ENCODE data around the gene ADGRV1. TPM values are rescaled to one million over a fixed set of nuclear protein-coding genes. Genes with fewer than 3 reads are reported as not detected.
"Not testable (repeated sequence)": the region's sequence is repeated elsewhere in the genome, so short reads cannot be mapped to it uniquely, and the experiment has no call there.

The ADGRV1 gene
- total RNA-seq, 1 experiment from 2014 or later = 0.45 TPM

DNA sequence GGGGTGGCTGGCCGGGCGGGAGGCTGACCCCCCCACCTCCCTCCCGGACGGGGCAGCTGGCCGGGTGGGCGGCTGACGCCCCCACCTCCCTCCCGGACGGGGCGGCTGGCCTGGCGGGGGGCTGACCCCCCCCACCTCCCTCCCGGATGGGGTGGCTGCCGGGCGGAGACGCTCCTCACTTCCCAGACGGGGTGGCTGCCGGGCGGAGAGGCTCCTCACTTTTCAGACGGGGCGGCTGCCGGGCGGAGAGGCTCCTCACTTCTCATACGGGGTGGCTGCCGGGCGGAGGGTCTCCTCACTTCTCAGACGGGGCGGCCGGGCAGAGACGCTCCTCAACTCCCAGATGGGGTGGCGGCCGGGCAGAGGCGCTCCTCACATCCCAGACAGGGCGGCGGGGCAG, 37.2 kb downstream of the ADGRV1 start:
- not testable (repeated sequence) for DNase-seq (ENCODE audit: low read depth)

DNA sequence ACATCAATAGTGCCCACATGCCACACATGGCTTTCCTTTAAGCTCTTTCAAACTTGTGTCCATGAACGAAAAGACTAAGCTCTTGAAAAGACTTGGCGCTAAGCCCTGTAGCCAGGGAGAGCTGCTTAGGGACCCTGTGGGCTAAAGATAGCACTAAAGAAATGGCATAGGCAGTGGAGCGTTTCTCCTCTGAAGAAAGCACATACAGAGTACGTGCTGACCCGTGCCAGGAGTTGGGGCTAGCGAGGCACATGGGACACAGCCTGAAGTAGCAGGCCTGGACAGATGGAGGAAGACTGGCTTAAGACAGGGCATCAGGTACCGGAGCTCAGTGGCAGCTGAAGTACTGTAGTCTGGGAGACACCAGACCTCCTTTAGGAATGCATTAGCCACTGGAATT, 39.7 kb downstream of the ADGRV1 start:
- no peak for DNase-seq (ENCODE audit: low read depth)

DNA sequence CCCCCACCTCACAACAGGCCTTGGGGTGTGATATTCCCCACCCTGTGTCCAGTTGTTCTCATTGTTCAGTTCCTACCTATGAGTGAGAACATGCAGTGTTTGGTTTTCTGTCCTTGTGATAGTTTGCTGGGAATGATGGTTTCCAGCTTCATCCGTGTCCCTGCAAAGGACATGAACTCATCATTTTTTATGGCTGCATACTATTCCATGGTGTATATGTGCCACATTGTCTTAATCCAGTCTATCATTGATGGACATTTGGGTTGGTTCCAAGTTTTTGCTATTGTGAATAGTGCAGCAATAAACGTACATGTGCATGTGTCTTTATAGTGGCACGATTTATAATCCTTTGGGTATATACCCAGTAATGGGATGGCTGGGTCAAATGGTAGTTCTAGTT, 41.7 kb downstream of the ADGRV1 start:
- DNase-seq (ENCODE audit: low read depth) = not testable (repeated sequence)

DNA sequence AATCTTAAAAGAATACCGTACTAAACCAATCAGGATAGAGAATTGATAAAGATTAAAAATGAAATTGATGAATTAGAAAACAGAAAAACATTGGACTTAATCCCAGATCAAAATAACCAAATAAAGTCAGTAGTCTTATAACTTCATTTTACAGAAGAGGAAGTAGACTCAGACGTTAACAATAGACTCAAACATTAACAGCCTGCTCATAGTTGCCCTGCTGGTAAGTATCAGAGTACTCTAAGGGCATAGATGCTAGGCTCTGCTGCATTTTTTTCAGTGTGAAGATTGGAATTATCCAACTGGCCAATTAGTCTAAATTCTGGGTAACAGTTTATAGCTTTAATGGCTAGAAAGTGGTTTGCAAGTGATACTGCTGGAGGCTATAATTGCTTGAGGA, 42.9 kb downstream of the ADGRV1 start:
- no peak for DNase-seq (ENCODE audit: low read depth)

DNA sequence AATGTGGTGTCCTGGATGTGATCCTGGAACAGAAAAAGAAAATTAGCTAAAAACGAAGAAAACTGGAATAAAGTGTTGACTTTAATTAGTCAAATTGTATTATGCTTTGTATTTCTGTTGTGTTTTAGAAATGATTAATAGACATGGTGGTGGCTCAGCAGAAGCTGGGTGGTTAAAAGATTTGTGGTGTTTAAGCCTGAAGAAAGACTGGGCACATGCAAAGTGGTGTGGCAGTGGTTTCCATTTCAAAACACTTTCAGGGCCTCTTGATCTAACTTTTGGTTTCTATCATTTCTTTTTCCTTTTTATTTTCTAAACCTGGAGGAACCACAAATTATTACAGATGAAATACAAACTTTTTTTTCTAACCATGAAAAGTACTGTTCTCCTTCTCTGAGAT, 44.1 kb downstream of the ADGRV1 start:
- no peak for DNase-seq (ENCODE audit: low read depth)

DNA sequence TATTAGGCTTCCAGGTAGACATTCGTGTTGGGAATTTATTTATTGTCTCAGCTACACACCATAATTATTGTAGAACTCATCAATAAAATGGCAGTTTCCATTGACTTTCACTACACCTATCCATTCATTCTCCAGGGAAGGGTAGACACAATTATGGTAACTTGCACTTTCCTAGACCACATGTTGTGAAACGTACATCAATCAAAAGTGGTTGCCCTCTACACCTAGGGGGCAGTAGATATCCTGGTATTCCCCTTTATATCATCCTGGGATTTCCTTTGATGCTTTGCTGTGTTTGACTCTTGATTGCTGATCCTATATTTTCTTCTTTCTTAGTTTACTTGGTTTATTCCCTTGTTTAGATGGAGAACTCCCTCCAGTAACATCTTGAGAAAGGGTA, 47.9 kb downstream of the ADGRV1 start:
- DNase-seq (ENCODE audit: low read depth) = no peak

DNA sequence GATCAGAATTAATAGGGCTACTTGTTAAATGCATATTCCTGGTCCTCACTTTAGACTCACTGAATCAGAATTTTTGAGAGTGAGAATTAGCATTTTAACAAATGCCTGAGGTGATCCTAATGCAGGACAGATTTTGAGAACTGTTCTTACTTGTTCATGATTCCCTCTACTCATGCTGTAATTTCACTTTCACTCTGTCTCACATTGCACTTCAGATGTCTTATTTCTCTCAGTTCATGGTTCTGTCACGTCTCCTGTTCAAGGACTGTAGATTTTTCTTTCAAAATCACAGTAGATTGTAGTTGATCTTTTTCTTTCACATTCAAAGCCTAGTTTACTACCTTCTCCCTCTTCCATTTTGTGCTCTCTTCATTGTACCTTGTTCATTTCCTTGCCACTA, 54.3 kb downstream of the ADGRV1 start:
- DNase-seq (ENCODE audit: low read depth) = no peak

DNA sequence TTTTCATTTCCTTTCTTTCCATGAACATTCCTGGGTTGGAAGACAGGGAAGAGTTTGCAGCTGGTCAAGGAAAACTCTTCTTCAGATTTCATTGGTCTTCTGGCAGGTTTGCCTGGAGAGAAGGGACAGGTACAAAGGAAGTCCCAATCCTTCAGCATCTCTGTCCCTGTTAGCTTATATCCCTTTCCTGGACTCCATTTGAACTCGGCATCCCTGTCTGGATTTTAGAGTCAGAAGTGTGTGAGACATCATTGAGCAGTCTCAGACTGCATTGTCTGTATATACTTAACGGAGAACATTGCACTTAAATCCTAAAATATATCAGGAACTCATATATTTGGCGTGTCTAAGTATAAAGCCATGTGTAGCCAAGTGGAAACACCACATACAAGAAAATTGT, 54.9 kb downstream of the ADGRV1 start:
- DNase-seq (ENCODE audit: low read depth) = no peak

DNA sequence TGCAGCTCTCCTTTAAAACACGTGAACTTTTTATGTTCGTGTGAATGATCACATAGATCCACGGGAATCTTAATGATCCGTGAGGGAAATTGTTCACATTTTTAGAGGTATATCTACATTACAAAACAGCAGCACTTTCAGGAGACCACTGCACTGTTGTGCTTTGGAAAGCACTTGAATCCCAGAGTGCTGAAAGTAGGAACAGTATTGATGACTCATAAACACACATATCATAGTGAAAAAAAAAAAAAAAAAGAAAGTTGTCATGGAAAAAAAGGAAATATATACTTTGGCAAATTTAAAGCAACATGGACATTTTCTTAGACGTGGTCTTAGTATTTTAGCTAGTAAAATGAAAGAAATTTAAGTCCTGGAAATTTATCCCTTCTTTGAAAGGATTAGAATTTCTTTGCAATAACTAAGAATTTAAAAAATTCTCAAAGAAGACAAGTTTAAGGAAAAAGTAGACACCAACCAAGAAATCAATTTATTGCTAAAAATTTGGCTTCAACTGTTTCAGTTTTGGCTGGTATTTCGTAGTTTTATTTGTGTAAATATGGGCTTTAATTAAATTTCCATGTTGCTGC, 55.4 kb downstream of the ADGRV1 start:
- peak; percentile 50 for DNase-seq (ENCODE audit: low read depth)

DNA sequence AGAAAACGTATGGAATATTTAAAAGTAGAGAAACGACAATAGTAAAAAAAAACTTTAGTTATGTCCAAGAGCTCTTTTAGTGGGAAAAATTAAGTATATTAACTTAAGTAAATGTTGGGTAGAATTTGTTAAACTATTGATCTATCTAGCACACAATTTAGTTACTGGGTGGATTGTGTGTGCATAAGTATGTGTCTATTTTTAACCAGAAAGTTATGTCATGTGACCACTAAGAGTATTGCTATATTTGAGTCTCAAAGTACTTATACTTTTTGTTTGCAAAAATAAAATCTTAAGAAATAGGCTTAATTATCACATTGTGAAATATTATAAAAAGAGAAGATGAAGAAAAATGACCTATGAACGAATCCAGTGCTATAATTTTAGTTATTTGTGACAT, 56.8 kb downstream of the ADGRV1 start:
- no peak for DNase-seq (ENCODE audit: low read depth)

DNA sequence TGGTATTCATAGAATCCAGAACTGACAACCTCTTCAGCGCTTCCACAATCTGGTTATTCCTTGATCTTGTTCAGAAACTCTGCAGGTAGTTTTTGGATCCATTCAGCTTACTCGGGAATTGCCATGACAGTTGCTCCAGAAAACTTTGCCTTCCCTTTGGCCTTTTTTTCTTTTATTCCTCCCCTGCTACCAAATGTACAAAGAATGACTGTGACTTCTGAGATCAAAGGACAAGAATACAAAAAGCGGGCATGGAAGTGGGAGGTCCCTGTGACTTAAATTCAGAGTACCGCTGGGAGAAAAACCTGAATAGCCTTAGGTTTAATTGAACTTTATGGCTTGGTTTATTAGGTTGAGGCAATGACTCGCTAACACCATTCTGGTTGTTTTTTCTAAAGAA, 59.5 kb downstream of the ADGRV1 start:
- no peak for DNase-seq (ENCODE audit: low read depth)

DNA sequence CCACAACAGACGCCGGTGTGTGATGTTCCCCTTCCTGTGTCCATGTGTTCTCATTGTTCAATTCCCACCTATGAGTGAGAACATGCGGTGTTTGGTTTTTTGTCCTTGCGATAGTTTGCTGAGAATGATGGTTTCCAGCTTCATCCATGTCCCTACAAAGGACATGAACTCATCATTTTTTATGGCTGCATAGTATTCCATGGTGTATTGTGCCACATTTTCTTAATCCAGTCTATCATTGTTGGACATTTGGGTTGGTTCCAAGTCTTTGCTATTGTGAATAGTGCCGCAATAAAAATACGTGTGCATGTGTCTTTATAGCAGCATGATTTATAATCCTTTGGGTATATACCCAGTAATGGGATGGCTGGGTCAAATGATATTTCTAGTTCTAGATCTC, 61.2 kb downstream of the ADGRV1 start:
- not testable (repeated sequence) for DNase-seq (ENCODE audit: low read depth)

DNA sequence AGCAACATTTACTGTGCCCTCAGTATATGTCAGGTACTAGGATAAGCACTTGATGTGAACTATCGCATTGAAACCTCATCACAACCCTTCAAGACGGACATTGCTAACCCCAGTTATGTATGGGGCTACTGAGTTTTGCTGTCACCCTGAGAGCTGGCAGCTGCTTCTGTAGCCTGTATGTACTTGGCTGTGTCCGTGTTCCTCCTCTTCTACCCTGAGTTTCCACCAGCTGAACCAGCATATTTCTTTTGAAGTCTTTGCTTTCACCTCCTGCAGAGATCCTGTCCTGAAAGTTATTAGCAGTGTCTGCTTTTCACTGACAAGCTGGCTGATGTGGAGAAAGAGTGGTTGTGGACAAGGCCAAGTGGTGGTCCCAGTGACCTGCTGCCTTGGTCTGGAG, 63.3 kb downstream of the ADGRV1 start:
- DNase-seq (ENCODE audit: low read depth) = no peak

DNA sequence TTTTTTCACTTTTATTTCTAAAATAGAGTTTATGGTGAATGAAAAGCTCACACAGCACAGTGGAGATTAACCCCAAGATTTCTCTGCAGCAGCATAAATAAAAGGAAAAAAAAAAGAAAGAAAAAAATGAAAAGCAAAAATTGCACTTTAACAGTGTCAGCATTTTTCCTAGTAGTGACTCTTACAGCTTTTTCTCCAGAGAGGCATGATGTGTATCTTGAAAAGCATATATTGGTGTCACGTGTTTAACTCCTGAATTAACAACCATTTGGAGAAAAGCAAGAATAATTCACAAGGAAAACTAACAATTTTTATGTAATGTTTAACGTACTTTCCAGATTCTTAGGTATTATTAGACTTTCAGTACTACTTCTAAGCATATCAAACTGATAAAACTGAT, 67.9 kb downstream of the ADGRV1 start:
- no peak for DNase-seq (ENCODE audit: low read depth)

DNA sequence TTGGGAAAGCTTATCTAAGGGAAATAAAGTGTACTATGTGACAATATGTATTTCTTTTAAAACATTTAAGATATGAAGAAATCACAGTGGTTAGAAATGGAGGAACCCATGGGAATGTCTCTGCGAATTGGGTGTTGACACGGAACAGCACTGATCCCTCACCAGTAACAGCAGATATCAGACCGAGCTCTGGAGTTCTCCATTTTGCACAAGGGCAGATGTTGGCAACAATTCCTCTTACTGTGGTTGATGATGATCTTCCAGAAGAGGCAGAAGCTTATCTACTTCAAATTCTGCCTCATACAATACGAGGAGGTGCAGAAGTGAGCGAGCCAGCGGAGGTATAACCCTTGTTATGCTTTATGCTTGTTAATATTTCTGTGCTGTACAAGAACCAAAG, 69.9 kb downstream of the ADGRV1 start:
- no peak for DNase-seq (ENCODE audit: low read depth)

DNA sequence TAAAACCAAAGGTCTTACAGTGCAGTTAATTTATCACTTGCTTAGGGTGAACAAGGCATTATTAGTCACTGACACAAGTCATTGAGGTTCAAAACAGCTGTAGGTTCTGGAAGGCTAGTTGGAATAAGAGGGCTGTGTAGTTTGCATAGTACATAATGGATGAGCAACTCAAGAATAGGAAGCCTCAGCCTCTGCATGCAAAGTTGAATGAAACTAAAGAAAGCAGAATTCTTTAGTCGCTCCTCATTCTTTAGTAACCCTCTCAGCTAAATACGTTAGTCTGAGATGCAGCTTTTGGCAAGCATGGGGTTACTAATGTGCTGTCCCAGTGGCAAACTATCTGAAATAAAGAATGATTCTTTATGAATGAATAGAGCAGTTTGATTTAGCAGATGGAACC, 74.2 kb downstream of the ADGRV1 start:
- DNase-seq (ENCODE audit: low read depth) = no peak

DNA sequence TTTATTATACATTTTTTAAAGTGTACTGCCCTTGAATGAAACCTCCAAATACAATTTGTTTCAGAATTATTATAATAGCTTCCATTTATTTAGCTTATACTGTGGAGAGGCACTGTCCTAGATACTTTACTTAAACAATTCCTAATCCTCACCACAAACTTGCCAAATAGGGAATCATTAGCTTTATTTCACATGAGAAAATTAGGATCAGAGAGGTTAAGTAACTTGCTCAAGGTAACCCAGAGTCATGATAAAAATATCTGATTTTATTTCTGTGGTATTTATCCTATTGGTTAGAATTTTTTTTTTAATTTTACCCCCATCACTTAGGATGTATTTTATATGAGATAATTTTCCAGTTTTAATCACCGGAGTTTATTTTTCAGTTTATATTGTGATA, 78.4 kb downstream of the ADGRV1 start:
- no peak for DNase-seq (ENCODE audit: low read depth)

DNA sequence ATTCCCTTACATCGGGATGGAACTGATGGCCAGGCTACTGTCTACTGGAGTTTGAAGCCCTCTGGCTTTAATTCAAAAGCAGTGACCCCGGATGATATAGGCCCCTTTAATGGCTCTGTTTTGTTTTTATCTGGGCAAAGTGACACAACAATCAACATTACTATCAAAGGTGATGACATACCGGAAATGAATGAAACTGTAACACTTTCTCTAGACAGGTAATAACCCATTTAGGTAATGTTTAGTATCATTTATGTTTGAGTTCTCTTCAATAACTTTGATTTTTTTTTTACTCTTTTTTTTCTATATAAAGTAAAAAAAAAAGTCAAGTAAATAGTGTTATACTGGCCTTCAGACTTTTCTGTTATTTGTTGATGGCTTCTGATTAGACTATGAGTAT, 79.1 kb downstream of the ADGRV1 start:
- DNase-seq (ENCODE audit: low read depth) = no peak

DNA sequence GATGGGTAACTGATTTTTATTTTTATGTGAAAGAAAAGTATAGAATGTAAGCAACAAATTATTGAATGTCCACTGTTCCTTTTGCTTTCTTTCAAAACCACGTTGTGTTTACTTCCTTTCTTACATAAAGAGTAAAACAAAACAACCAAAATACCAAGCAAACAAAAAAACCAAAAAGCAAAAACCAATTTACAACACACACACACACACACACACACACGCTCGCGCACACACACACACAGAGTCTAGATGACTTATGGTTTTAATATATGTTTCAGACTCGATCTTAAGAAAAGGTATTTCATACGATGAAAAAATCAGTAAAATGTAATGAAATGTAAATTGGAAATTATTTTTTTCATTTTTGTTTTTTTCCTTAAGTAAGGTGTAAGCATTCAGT, 80.3 kb downstream of the ADGRV1 start:
- DNase-seq (ENCODE audit: low read depth) = no peak

DNA sequence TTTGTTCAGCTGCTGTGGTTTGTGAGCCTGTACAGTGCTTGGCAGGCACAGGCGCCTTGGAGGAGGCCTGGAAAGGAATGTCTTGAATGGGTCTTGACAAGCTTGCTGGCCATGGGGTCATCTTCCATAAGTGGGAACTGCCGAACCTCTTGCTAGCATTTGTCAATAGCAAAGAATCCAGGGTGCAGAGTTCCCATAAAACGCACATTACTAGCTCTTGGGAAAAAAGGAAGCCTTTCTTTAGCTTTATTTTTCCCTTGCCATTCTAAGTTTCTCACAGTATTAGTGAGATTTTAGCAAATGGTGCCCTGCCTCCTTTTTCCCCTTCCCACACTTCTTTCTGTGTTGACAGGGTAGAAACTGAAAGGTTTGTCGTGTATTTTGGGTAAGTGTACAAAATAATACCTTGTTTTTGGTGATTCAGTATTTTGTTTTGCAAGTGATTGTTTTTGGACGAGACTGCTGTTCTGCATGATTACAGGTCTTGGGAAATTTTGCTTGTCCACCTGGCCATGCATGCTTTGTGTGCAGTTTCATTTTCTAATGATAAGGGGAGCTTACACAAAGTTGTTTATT, 82.0 kb downstream of the ADGRV1 start:
- DNase-seq (ENCODE audit: low read depth) = no peak

DNA sequence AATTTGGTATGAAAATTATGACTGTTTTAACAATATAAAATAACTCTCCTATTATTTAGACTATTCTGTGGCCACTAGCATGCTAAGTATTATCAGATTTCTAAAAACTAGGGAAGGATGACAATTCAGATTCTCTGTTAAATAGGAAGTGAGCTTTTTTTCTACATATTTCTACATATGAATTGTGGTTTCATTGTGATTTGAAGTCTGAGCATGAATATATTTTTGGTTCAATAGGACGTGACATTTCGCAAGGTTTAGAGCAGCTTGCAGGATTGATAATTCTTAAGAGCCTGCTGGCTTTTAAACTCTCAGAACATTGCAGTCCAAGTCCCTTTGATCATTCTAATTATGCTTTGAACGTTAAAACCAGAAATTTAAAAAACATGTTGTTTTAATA, 82.9 kb downstream of the ADGRV1 start:
- no peak for DNase-seq (ENCODE audit: low read depth)

DNA sequence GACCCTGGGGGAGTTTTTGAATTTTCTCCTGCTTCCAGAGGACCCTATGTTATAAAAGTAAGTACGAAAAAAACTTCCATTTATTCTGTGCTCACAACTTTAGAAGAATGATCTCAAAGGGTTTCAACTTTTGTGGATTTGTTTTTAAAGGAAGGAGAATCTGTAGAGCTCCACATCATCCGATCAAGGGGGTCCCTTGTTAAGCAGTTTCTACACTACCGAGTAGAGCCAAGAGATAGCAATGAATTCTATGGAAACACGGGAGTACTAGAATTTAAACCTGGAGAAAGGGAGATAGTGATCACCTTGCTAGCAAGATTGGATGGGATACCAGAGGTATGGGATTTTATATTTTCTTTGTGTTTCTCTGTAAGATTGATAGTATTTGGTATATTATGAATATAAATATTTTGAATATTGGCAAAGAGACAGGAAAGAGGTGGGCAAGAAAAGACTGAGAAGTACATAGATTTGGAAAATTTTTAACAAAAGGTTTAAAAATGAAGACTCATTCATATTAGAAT, 84.2 kb downstream of the ADGRV1 start:
- DNase-seq (ENCODE audit: low read depth) = no peak

DNA sequence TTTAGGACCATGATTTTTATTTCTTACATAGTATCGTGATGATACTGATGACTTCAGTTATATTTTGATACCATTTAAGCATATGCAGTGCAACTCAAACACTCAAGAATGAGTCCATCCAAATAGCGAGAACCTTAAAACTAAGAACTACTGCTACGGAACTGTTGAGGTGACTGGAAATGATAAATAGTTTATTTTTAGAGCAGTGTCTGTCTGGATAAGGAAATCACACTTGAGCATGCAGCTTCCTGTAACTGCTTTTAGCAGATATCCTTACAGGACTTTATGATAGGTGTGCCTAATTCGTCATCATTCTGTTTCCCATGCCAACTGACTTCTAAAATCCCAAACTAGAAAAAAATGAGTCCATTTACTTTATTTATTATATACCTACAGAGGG, 85.5 kb downstream of the ADGRV1 start:
- no peak for DNase-seq (ENCODE audit: low read depth)
